HepG2 (cell line): ENCODE measurements around the gene NCAPD2. TPM values are rescaled to one million over a fixed set of nuclear protein-coding genes. Genes with fewer than 3 reads are reported as not detected.
A peak's percentile ranks its signal among the peaks of the same experiment; 100 is the strongest.

Source experiments
- ATAD3A ChIP-seq: sonication (generic); formaldehyde crosslinking; IDR thresholded peaks from 2 replicates; pipeline ENCODE4 v1.4.0; 2020; ENCODE audit warnings: missing genetic modification reagents
- DMTF1 ChIP-seq: sonication (generic); formaldehyde crosslinking; IDR thresholded peaks from 2 replicates; pipeline ENCODE4 v1.4.0; 2020; ENCODE audit warnings: mild to moderate bottlenecking, missing genetic modification reagents
- DZIP1 ChIP-seq: sonication (generic); formaldehyde crosslinking; IDR thresholded peaks from 2 replicates; pipeline ENCODE4 v1.5.0; 2020; ENCODE audit warnings: mild to moderate bottlenecking, missing genetic modification reagents
- EED ChIP-seq: sonication (generic); formaldehyde crosslinking; IDR thresholded peaks from 2 replicates; pipeline ENCODE4 v1.5.0; 2020; ENCODE audit warnings: mild to moderate bottlenecking, missing genetic modification reagents
- FOSL2 ChIP-seq: sonication (generic); formaldehyde crosslinking; IDR thresholded peaks from 2 replicates; pipeline ENCODE4 v1.4.0; 2020; ENCODE audit warnings: missing genetic modification reagents
- FOXO1 ChIP-seq: sonication (generic); formaldehyde crosslinking; IDR thresholded peaks from 2 replicates; pipeline ENCODE4 v1.4.0; 2020; ENCODE audit warnings: missing genetic modification reagents
- GATA4 ChIP-seq: sonication (generic); IDR thresholded peaks from 2 replicates; pipeline ENCODE4 v1.6.1; 2016; ENCODE audit warnings: antibody characterized with exemption, low read depth, borderline replicate concordance
- GATAD2A ChIP-seq: IDR thresholded peaks from 2 replicates; pipeline ENCODE4 v1.6.1; 2016
- KDM2A ChIP-seq: sonication (generic); formaldehyde crosslinking; IDR thresholded peaks from 2 replicates; pipeline ENCODE4 v1.4.0; 2020; ENCODE audit warnings: low read depth, missing genetic modification reagents, borderline replicate concordance
- PHF5A ChIP-seq: IDR thresholded peaks from one replicate; pipeline ENCODE4 v1.6.1; 2018; ENCODE audit warnings: low read depth, missing genetic modification reagents; ENCODE audit not compliant: unreplicated experiment
- PLSCR1 ChIP-seq: sonication (generic); formaldehyde crosslinking; IDR thresholded peaks from 2 replicates; pipeline ENCODE4 v1.5.0; 2020; ENCODE audit warnings: missing genetic modification reagents, mild to moderate bottlenecking, borderline replicate concordance
- RELA ChIP-seq: sonication (generic); formaldehyde crosslinking; IDR thresholded peaks from 2 replicates; pipeline ENCODE4 v1.4.0; 2020; ENCODE audit warnings: missing genetic modification reagents
- SRY ChIP-seq: sonication (generic); formaldehyde crosslinking; IDR thresholded peaks from 2 replicates; pipeline ENCODE4 v1.8.0; 2022; ENCODE audit warnings: mild to moderate bottlenecking, missing genetic modification reagents
- TOE1 ChIP-seq: sonication (generic); formaldehyde crosslinking; IDR thresholded peaks from 2 replicates; pipeline ENCODE4 v1.4.0; 2020; ENCODE audit warnings: mild to moderate bottlenecking, missing genetic modification reagents
- ZNF160 ChIP-seq: sonication (generic); formaldehyde crosslinking; IDR thresholded peaks from 2 replicates; pipeline ENCODE4 v1.8.0; 2022; ENCODE audit warnings: mild to moderate bottlenecking, inconsistent platforms, missing genetic modification reagents
- ZNF337 ChIP-seq: sonication (generic); formaldehyde crosslinking; IDR thresholded peaks from 2 replicates; pipeline ENCODE4 v1.5.1; 2020; ENCODE audit warnings: missing genetic modification reagents, low read depth, mild to moderate bottlenecking, borderline replicate concordance
- ZNF431 ChIP-seq: sonication (generic); formaldehyde crosslinking; IDR thresholded peaks from 2 replicates; pipeline ENCODE4 v1.9.0; 2022; ENCODE audit warnings: missing genetic modification reagents, low read depth, mild to moderate bottlenecking, borderline replicate concordance
- ZNF451 ChIP-seq: sonication (generic); formaldehyde crosslinking; IDR thresholded peaks from 2 replicates; pipeline ENCODE4 v1.5.0; 2020; ENCODE audit warnings: mild to moderate bottlenecking, missing genetic modification reagents
- ZNF598 ChIP-seq: sonication (generic); formaldehyde crosslinking; IDR thresholded peaks from 2 replicates; pipeline ENCODE4 v1.5.1; 2020; ENCODE audit warnings: mild to moderate bottlenecking, missing genetic modification reagents, borderline replicate concordance
- polyA plus RNA-seq, 8 experiments: library from polyadenylated mRNA; depleted of rRNA in 3 of 8; stranded (reverse) in 7 of 8; unstranded in 1 of 8; fragments of >200 nt; fragmentation: Illumina TruSeq in 4 of 8; extraction: Trizol in 4 of 8; gene quantifications; 2 replicates each; pipeline versions ENCODE4 v1.2.1 to v1.2.3, GENCODE V29; 2011 to 2016; ENCODE audit warnings: low read depth in 4 of 8, missing spikeins in 1 of 8, mixed read lengths in 1 of 8; ENCODE audit not compliant: insufficient read depth in 1 of 8
- total RNA-seq, 5 experiments: library from RNA; depleted of rRNA; stranded (reverse); fragments of >200 nt; fragmentation: Illumina TruSeq; extraction: Trizol; gene quantifications; 2 replicates each; pipeline ENCODE4 v1.2.3, GENCODE V29; 2016; ENCODE audit warnings: low read depth in 1 of 5
- TF ChIP-seq, protein P1 (sequence below): sonication (generic); formaldehyde crosslinking; IDR thresholded peaks from 2 replicates; pipeline ENCODE4 v1.8.1; 2023; ENCODE audit warnings: mild to moderate bottlenecking, inconsistent platforms, moderate library complexity, missing genetic modification reagents, borderline replicate concordance
- TF ChIP-seq, protein P2 (sequence below): sonication (generic); formaldehyde crosslinking; IDR thresholded peaks from 2 replicates; pipeline ENCODE4 v1.4.0; 2020; ENCODE audit warnings: missing genetic modification reagents

Gene NCAPD2
- total and polyA plus RNA-seq, 2 of the 13 experiments (the other 11 are each of a cell fraction or from before 2014, with no cell fraction given): 51.1 to 65.6 TPM

DNA sequence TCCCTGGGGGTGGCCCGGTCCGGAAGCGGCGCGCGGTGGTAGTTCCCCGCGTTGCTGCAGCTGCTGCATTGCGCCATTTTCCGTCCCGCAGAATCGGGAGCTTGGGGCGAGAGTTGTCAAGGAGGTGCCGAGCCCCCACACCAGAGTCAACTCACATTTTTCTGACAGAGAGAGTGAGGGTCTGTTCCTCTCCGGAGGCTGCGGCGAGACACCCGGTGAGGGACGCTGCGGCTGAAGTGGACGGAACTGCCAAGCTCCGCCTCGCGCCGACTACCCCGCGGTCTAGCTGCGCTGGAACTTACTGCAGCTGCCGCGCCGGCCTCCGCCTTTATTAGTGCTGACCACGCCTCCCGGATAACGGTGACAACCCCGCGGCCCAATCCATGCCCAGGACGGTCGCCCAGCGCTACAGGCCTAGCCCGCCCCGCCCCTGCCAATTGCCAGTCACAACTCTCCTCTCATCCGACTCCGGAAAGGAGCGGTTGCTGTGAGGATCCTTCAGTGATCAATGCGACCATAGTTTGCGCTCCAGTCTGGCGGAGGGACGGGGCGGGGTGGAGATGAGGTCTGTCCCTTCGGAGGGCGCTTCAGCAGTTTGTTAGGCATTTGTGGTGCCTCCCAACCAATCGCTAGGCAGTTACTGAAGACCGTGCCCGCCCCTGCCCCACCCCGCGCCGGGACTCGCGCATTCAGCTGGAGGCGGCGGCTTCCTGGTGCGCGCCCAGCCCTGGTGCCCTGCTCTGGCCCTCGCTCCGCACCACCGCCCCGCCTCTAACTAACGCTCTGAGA is 23.3 kb upstream of the NCAPD2 start, which contains the start of gene VAMP1 (continued):
- no peak; the same call in 1 of the 2 replicates for TF ChIP-seq EED (CRISPR knock-in tag)
- no peak for TF ChIP-seq ATAD3A
- TF ChIP-seq ZNF451 (CRISPR knock-in tag): peak; percentile 48; the same call in 1 of the 2 replicates
- TF ChIP-seq ZNF431 (CRISPR knock-in tag): no peak
- TF ChIP-seq DMTF1: no peak
- peak; percentile 49; the same call in 1 of the 2 replicates for TF ChIP-seq RELA (CRISPR knock-in tag)
- peak; percentile 29 for TF ChIP-seq PHF5A (CRISPR knock-in tag)
- no peak for TF ChIP-seq TOE1 (CRISPR knock-in tag)
- TF ChIP-seq ZNF598 (CRISPR knock-in tag): 0 out of 2 replicates have a peak, but pooled peaks have one; percentile 64
- no peak for TF ChIP-seq PLSCR1 (CRISPR knock-in tag)
- TF ChIP-seq FOSL2 (CRISPR knock-in tag): 0 out of 2 replicates have a peak, but pooled peaks have one; percentile 17
- TF ChIP-seq, protein P1, sequence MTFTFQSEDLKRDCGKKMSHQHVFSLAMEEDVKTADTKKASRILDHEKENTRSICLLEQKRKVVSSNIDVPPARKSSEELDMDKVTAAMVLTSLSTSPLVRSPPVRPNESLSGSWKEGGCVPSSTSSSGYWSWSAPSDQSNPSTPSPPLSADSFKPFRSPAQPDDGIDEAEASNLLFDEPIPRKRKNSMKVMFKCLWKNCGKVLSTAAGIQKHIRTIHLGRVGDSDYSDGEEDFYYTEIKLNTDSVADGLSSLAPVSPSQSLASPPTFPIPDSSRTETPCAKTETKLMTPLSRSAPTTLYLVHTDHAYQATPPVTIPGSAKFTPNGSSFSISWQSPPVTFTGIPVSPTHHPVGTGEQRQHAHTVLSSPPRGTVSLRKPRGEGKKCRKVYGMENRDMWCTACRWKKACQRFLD (CRISPR knock-in tag): peak; percentile 72; the same call in 1 of the 2 replicates
- no peak for TF ChIP-seq SRY (CRISPR knock-in tag)
- peak; percentile 7; the same call in 1 of the 2 replicates for TF ChIP-seq FOXO1 (CRISPR knock-in tag)
- peak; percentile 90 for TF ChIP-seq ZNF160 (CRISPR knock-in tag)
- TF ChIP-seq GATAD2A (CRISPR knock-in tag): peak; percentile 37
- TF ChIP-seq GATA4: peak; percentile 90
- peak; percentile 90 for TF ChIP-seq KDM2A
- 0 out of 2 replicates have a peak, but pooled peaks have one; percentile 24 for TF ChIP-seq ZNF337 (CRISPR knock-in tag)
- TF ChIP-seq, protein P2, sequence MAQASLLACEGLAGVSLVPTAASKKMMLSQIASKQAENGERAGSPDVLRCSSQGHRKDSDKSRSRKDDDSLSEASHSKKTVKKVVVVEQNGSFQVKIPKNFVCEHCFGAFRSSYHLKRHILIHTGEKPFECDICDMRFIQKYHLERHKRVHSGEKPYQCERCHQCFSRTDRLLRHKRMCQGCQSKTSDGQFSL (CRISPR knock-in tag): no peak
- TF ChIP-seq DZIP1 (CRISPR knock-in tag): no peak
